ENCODE results near the gene ACTL6B.

ACTL6B gene

GRCh38 chr7:100598425-100598824 is 57.8 kb downstream of the ACTL6B start:
- no peak for TF ChIP-seq CTCF (conservative IDR thresholded peaks at IDR 0.05)
- no peak overlapping the region for H3K27ac ChIP-seq

- TF ChIP-seq CTCF (conservative IDR thresholded peaks at IDR 0.05): no peak
- no peak overlapping the region for H3K27ac ChIP-seq
These were observed 61.1 kb downstream of the ACTL6B start for GRCh38 chr7:100595188-100595587.
